A673 (cell line): Measurements from ENCODE around the gene STARD7. TPM values are rescaled to one million over a fixed set of nuclear protein-coding genes. Genes with fewer than 3 reads are reported as not detected.

ENCODE experiments used
- BruUV-seq: library from RNA; stranded (reverse); fragments of 400-500 nt; replicated peaks from 2 replicates; lab custom pipeline; 2021; lab: Mats Ljungman, UMichigan
- CTCF ChIA-PET: fragments of 300-600 bp; sonication (Branson Sonifier 250); formaldehyde crosslinking; loops from one replicate; lab custom pipeline; 2022; ENCODE audit warnings: antibody characterized with exemption; lab: Charles Lee
- POLR2A ChIA-PET: fragments of 300-600 bp; sonication (Branson Sonifier 250); formaldehyde crosslinking; loops from one replicate; lab custom pipeline; 2022; ENCODE audit warnings: antibody characterized with exemption; ENCODE audit not compliant: low non-redundant PET; lab: Charles Lee
- DNase-seq: peaks from one replicate; pipeline ENCODE4 v3.0.0-alpha.2; 2015; ENCODE audit warnings: low spot score
- H3K27ac ChIP-seq: fragments of 200-600 bp; sonication (generic); 2 replicates; pipeline ENCODE4 v1.5.1; 2016; ENCODE audit warnings: mixed run types, low read depth, mild to moderate bottlenecking, mixed read lengths, antibody characterized with exemption, low read length; ENCODE audit not compliant: poor library complexity, severe bottlenecking
- H3K27me3 ChIP-seq: fragments of 200-600 bp; sonication (generic); replicated peaks from 2 replicates; pipeline ENCODE4 v1.6.1; 2017; ENCODE audit warnings: mixed run types, low read depth, mild to moderate bottlenecking, mixed read lengths, antibody characterized with exemption, low read length; ENCODE audit not compliant: insufficient read depth, poor library complexity
- H3K36me3 ChIP-seq: fragments of 200-600 bp; sonication (generic); 2 replicates; pipeline ENCODE4 v1.6.1; 2016; ENCODE audit warnings: mixed run types, mild to moderate bottlenecking, mixed read lengths, antibody characterized with exemption, low read length; ENCODE audit not compliant: insufficient read depth, poor library complexity, severe bottlenecking
- H3K4me1 ChIP-seq: fragments of 200-600 bp; sonication (generic); 2 replicates; pipeline ENCODE4 v1.6.1; 2017; ENCODE audit warnings: mixed run types, mild to moderate bottlenecking, mixed read lengths, antibody characterized with exemption, low read length; ENCODE audit not compliant: insufficient read depth, poor library complexity, severe bottlenecking
- H3K4me3 ChIP-seq: fragments of 200-600 bp; sonication (generic); 2 replicates; pipeline ENCODE4 v1.5.1; 2016; ENCODE audit warnings: low read depth, mixed run types, mild to moderate bottlenecking, mixed read lengths, low read length; ENCODE audit not compliant: poor library complexity, severe bottlenecking
- H3K9me3 ChIP-seq: fragments of 200-600 bp; sonication (generic); 2 replicates; pipeline ENCODE4 v1.6.1; 2016; ENCODE audit warnings: mixed run types, low read depth, mild to moderate bottlenecking, mixed read lengths, antibody characterized with exemption, low read length; ENCODE audit not compliant: poor library complexity, severe bottlenecking
- CTCF ChIP-seq: fragments of 300-800, 200-600 bp; sonication (generic); conservative IDR thresholded peaks from 2 replicates; pipeline ENCODE4 v1.5.1; 2017; ENCODE audit warnings: low read depth, mild to moderate bottlenecking, antibody characterized with exemption, low read length, moderate library complexity, mixed read lengths
- EZH2 ChIP-seq: fragments of 200-600 bp; sonication (generic); IDR thresholded peaks from 2 replicates; pipeline ENCODE4 v1.6.1; 2017; ENCODE audit warnings: borderline replicate concordance, low read depth, mild to moderate bottlenecking, mixed read lengths, antibody characterized with exemption, low read length; ENCODE audit not compliant: poor library complexity, severe bottlenecking
- intact Hi-C: fragments of 100-400 bp; cut with micrococcal nuclease; formaldehyde crosslinking; loops from one replicate; pipeline ENCODE4 v1.10.0; 2022; ENCODE audit not compliant: unreplicated experiment
- total RNA-seq: library from RNA; stranded (reverse); gene quantifications from 2 replicates; pipeline ENCODE4 v1.2.3, GENCODE V29; 2021

Gene STARD7
- total RNA-seq, 1 experiment from 2014 or later: 201 TPM

- POLR2A ChIA-PET: no interaction called here
Observed at GRCh38 chr2:96159084-96159830, 49.4 kb downstream of the STARD7 start.

GRCh38 chr2:96158554-96158940 is 50.1 kb downstream of the STARD7 start:
- Histone ChIP-seq H3K27ac (peak overlapping the region; percentile 73), H3K4me3 (no peak overlapping the region), H3K27me3 (no peaks in the 10 kb centered on the region), H3K36me3 (no peaks in the 10 kb centered on the region), H3K9me3 (no peaks in the 10 kb centered on the region), H3K4me1 (peaks cover 20% of the 10 kb centered on the region)
- intact Hi-C loops: no loop called here
- no peak for DNase-seq
- no TSS peak for BruUV-seq
- ChIA-PET POLR2A (no interaction called here), CTCF (interaction anchor here (1.3 kb wide), 1 partner anchor 16 kb away, joined by 6 read pairs; no protein-coding TSS in a partner anchor)
- TF ChIP-seq EZH2 (no peak), CTCF (no peak)

More at GRCh38 chr2:96159084-96159830, 49.4 kb downstream of the STARD7 start:
- no peaks in the 10 kb centered on the region for H3K27me3 ChIP-seq
- intact Hi-C loops: no loop called here
- CTCF ChIA-PET: interaction anchor here (0.6 kb wide), 1 partner anchor 196 kb away, joined by 3 read pairs; no protein-coding TSS in a partner anchor
- no peak overlapping the region for H3K4me3 ChIP-seq
- H3K36me3 ChIP-seq: no peaks in the 10 kb centered on the region
- no TSS peak for BruUV-seq
- TF ChIP-seq EZH2 (no peak), CTCF (no peak)
- H3K27ac ChIP-seq: peak overlapping the region; percentile 73
- H3K4me1 ChIP-seq: peaks cover 20% of the 10 kb centered on the region
- H3K9me3 ChIP-seq: no peaks in the 10 kb centered on the region
- no peak for DNase-seq

GRCh38 chr2:96157649-96158553 is 50.7 kb downstream of the STARD7 start:
- H3K4me3 ChIP-seq: no peak overlapping the region
- ChIA-PET CTCF (interaction anchor here (1.3 kb wide), 1 partner anchor 17 kb away, joined by 6 read pairs; no protein-coding TSS in a partner anchor), POLR2A (no interaction called here)
- intact Hi-C loops: no loop called here
- H3K27ac ChIP-seq: peak overlapping the region; percentile 73
- no peaks in the 10 kb centered on the region for H3K36me3 ChIP-seq
- no peaks in the 10 kb centered on the region for H3K9me3 ChIP-seq
- TF ChIP-seq EZH2 (no peak), CTCF (no peak)
- H3K27me3 ChIP-seq: no peaks in the 10 kb centered on the region
- peak; percentile 80 for DNase-seq
- TSS peak; percentile 88 for BruUV-seq
- H3K4me1 ChIP-seq: peaks cover 20% of the 10 kb centered on the region
